GM18519 (cell line): ENCODE data around the gene ZNF362.

Experiments used
- ATAC-seq: cut with Tn5 transposase; IDR thresholded peaks from one replicate; pipeline ENCODE4 v1.9.1; 2021; ENCODE audit warnings: mild to moderate bottlenecking, moderate library complexity; ENCODE audit not compliant: unreplicated experiment, low FRiP score

The ZNF362 gene

GRCh38 chr1:33266766-33267165 is 10.5 kb downstream of the ZNF362 start:
- no peak for ATAC-seq

GRCh38 chr1:33267468-33268205 is 11.3 kb downstream of the ZNF362 start:
- ATAC-seq, result no peak

GRCh38 chr1:33268457-33268856 is 12.2 kb downstream of the ZNF362 start:
- ATAC-seq, result no peak

- ATAC-seq, result no peak
Observed at GRCh38 chr1:33268927-33269610, 12.8 kb downstream of the ZNF362 start.

- no peak for ATAC-seq
Observed at GRCh38 chr1:33269621-33270020, 13.3 kb downstream of the ZNF362 start.

- no peak for ATAC-seq
Observed at GRCh38 chr1:33270379-33270778, 14.1 kb downstream of the ZNF362 start.

GRCh38 chr1:33270808-33271465 is 14.6 kb downstream of the ZNF362 start:
- no peak for ATAC-seq

GRCh38 chr1:33271666-33272505 is 15.6 kb downstream of the ZNF362 start:
- ATAC-seq, result no peak

GRCh38 chr1:33272509-33272908 is 16.2 kb downstream of the ZNF362 start:
- no peak for ATAC-seq

GRCh38 chr1:33272930-33273329 is 16.6 kb downstream of the ZNF362 start:
- no peak for ATAC-seq

GRCh38 chr1:33273406-33273805 is 17.1 kb downstream of the ZNF362 start:
- ATAC-seq, result no peak

- ATAC-seq, result no peak
Observed at GRCh38 chr1:33273961-33274371, 17.7 kb downstream of the ZNF362 start.

GRCh38 chr1:33274446-33274845 is 18.2 kb downstream of the ZNF362 start:
- no peak for ATAC-seq

- ATAC-seq, result no peak
Observed at GRCh38 chr1:33275195-33275594, 18.9 kb downstream of the ZNF362 start.

- ATAC-seq, result no peak
Observed at GRCh38 chr1:33275706-33276572, 19.6 kb downstream of the ZNF362 start.

- ATAC-seq, result no peak
Observed at GRCh38 chr1:33276573-33277298, 20.4 kb downstream of the ZNF362 start.

- no peak for ATAC-seq
Observed at GRCh38 chr1:33277488-33278084, 21.3 kb downstream of the ZNF362 start.

GRCh38 chr1:33280091-33280661 is 23.9 kb downstream of the ZNF362 start:
- ATAC-seq, result no peak
